ENCODE measurements around the gene SERBP1.

GRCh38 chr1:67458663-67459062, 28.5 kb upstream of the SERBP1 start:
- TF ChIP-seq CTCF (IDR thresholded peaks at IDR 0.05): no peak
- TF ChIP-seq POLR2A (IDR thresholded peaks at IDR 0.05): no peak
- TF ChIP-seq EP300 (IDR thresholded peaks at IDR 0.05): no peak
